ENCODE results near the gene DBN1. TPM values are rescaled to one million over a fixed set of nuclear protein-coding genes. Genes with fewer than 3 reads are reported as not detected.

The DBN1 gene
- total RNA-seq, 4 donors from 2014 or later, result 10.1 to 201 (median 17.4) TPM

GRCh38 chr5:177454397-177455035 is 18.9 kb downstream of the DBN1 start:
- in situ Hi-C loops (cut with MboI; ENCODE audit: low pct_ligation_motif_present in 1 of 4, low pct_unique_long_range_greater_than_20kb in 1 of 4, low sequenced_read_pairs in 3 of 4), result loop anchor here in 2 of 4 donors (5.0 to 25.0 kb wide), 2 partner anchors 62 to 142 kb away; partner anchors contain the start of genes MXD3 (in 1 of the 2), PRELID1 (in 1 of the 2) and RAB24 (in 1 of the 2)
- peak overlapping the region; percentile 76 to 92 (median 88) for H3K27ac ChIP-seq
- H3K9me3 ChIP-seq, result no peaks in the 10 kb centered on the region
- TF ChIP-seq POLR2A (IDR thresholded peaks at IDR 0.05) (no peak), EP300 (IDR thresholded peaks at IDR 0.05; ENCODE audit: low read depth) (peak; percentile 17), POLR2AphosphoS5 (IDR thresholded peaks at IDR 0.05) (peak in 2 of 3 donors; percentile 23 to 46), CTCF (IDR thresholded peaks at IDR 0.05) (peak; percentile 93 to 98 (median 95))
- WGBS, 2 donors (ENCODE audit: low coverage in 1 of 2), result 0% methylated on average over 26 of the region's 84 CpGs; no CpG with 5 or more reads in 1 of the 2 donors
- DNase-seq, result peak; percentile 96
- peaks cover 10 to 27% (median 24%) of the 10 kb centered on the region in 4 donors for H3K4me1 ChIP-seq
- peak overlapping the region; percentile 46 to 67 (median 64) for H3K4me3 ChIP-seq
- peaks cover 2% of the 10 kb centered on the region for H3K27me3 ChIP-seq
- intact Hi-C loops (cut with DNase I; ENCODE audit: low total_unique reads), result loop anchor here (2.0 to 10.0 kb wide), 3 partner anchors 52 to 140 kb away; partner anchors contain the start of gene MXD3
- no peaks in the 10 kb centered on the region for H3K36me3 ChIP-seq

DNA sequence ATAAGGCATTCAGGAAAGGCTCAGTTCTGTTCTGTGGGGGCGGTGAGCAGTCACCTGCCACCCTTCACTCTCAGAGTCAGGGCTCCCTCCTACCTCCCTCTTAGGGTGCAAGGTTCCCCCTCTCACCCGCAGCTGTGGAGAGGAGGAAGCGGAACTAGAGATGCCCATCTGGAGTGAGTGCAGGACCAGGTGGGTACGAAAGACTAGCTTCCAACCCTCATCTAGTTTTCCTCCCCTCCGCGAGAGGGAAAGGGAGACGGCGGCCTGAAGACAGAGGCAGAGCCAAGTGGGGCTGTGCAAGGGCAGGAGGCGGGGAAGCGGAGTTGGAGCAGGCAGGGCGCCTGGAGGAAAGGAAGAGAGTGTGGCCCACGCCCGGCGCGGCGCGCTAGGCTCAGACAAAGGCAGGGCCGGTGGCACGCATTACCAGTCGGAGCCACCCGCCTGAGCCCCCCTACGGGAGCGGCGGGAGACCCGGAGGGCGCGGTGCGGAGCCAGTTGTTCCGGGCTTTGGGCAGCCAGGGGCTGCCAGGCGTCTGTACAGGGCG is 19.5 kb downstream of the DBN1 start:
- H3K9me3 ChIP-seq, result no peaks in the 10 kb centered on the region
- no peaks in the 10 kb centered on the region for H3K36me3 ChIP-seq
- 7% methylated on average over 31 of the region's 31 CpGs; no CpG with 5 or more reads in 1 of the 2 donors for WGBS, 2 donors (ENCODE audit: low coverage in 1 of 2)
- peaks cover 10 to 27% (median 24%) of the 10 kb centered on the region in 4 donors for H3K4me1 ChIP-seq
- H3K27ac ChIP-seq, result peak overlapping the region; percentile 54 to 92 (median 80)
- TF ChIP-seq POLR2AphosphoS5 (IDR thresholded peaks at IDR 0.05), result no peak
- TF ChIP-seq CTCF (IDR thresholded peaks at IDR 0.05), result no peak
- TF ChIP-seq POLR2A (IDR thresholded peaks at IDR 0.05), result no peak
- no peak for TF ChIP-seq EP300 (IDR thresholded peaks at IDR 0.05; ENCODE audit: low read depth)
- intact Hi-C loops (cut with DNase I; ENCODE audit: low total_unique reads), result loop anchor here (2.0 to 10.0 kb wide), 3 partner anchors 51 to 139 kb away; partner anchors contain the start of gene MXD3
- in situ Hi-C loops (cut with MboI; ENCODE audit: low pct_ligation_motif_present in 1 of 4, low pct_unique_long_range_greater_than_20kb in 1 of 4, low sequenced_read_pairs in 3 of 4), result loop anchor here in 1 of 4 donors (25.0 kb wide), 1 partner anchor 142 kb away; the partner anchor contains the start of genes MXD3, PRELID1 and RAB24
- peak overlapping the region; percentile 21 to 67 (median 56) for H3K4me3 ChIP-seq
- peaks cover 7% of the 10 kb centered on the region for H3K27me3 ChIP-seq
- peak; percentile 38 for DNase-seq

- no peak for TF ChIP-seq CTCF (IDR thresholded peaks at IDR 0.05)
- TF ChIP-seq EP300 (IDR thresholded peaks at IDR 0.05; ENCODE audit: low read depth), result no peak
- TF ChIP-seq POLR2AphosphoS5 (IDR thresholded peaks at IDR 0.05), result no peak
- TF ChIP-seq POLR2A (IDR thresholded peaks at IDR 0.05), result no peak
- Histone ChIP-seq H3K27me3 (peaks cover 17% of the 10 kb centered on the region), H3K9me3 (no peaks in the 10 kb centered on the region), H3K27ac (no peak overlapping the region), H3K4me1 (peaks cover 12 to 30% (median 27%) of the 10 kb centered on the region in 4 donors), H3K4me3 (no peak overlapping the region), H3K36me3 (no peaks in the 10 kb centered on the region)
- intact Hi-C loops (cut with DNase I; ENCODE audit: low total_unique reads), result loop anchor here (5.0 to 10.0 kb wide), 2 partner anchors 66 to 138 kb away; partner anchors contain the start of gene MXD3
- 86% methylated on average over 17 of the region's 17 CpGs; no CpG with 5 or more reads in 1 of the 2 donors for WGBS, 2 donors (ENCODE audit: low coverage in 1 of 2)
- no peak for DNase-seq
- in situ Hi-C loops (cut with MboI; ENCODE audit: low pct_ligation_motif_present in 1 of 4, low pct_unique_long_range_greater_than_20kb in 1 of 4, low sequenced_read_pairs in 3 of 4), result loop anchor here in 1 of 4 donors (25.0 kb wide), 1 partner anchor 141 kb away; the partner anchor contains the start of genes MXD3, PRELID1 and RAB24
Observed at GRCh38 chr5:177452688-177453638, 20.5 kb downstream of the DBN1 start.

All from transverse colon (tissue), 4 donors.